GM11168 (cell line): ENCODE results near the gene OVAAL.

Experiments
- in situ Hi-C: fragments of 300-500 bp; cut with MboI; formaldehyde crosslinking; loops from one replicate; pipeline ENCODE4 v1.12.0; 2022; ENCODE audit warnings: low sequenced_read_pairs; ENCODE audit not compliant: unreplicated experiment

The OVAAL gene

GRCh38 chr1:180558664-180559063 is at the start of gene OVAAL:
OVAAL (plus strand) TSS chr1:180558964.
- in situ Hi-C loops = no loop called here

GRCh38 chr1:180510882-180511281 is 47.9 kb upstream of the OVAAL start:
- in situ Hi-C loops = no loop called here

GRCh38 chr1:180513531-180513930 is 45.2 kb upstream of the OVAAL start:
- in situ Hi-C loops = no loop called here

GRCh38 chr1:180515364-180515763 is 43.4 kb upstream of the OVAAL start:
- in situ Hi-C loops = loop anchor here (5.0 kb wide), 1 partner anchor 637 kb away; no protein-coding TSS in a partner anchor

GRCh38 chr1:180515857-180516388 is 42.8 kb upstream of the OVAAL start:
- in situ Hi-C loops = loop anchor here (5.0 kb wide), 1 partner anchor 636 kb away; no protein-coding TSS in a partner anchor

- in situ Hi-C loops = loop anchor here (5.0 kb wide), 1 partner anchor 632 kb away; no protein-coding TSS in a partner anchor
Measured at GRCh38 chr1:180519846-180520245, 38.9 kb upstream of the OVAAL start.

GRCh38 chr1:180521474-180522212 is 37.1 kb upstream of the OVAAL start:
- in situ Hi-C loops = no loop called here

GRCh38 chr1:180522213-180522515 is 36.6 kb upstream of the OVAAL start:
- in situ Hi-C loops = no loop called here

GRCh38 chr1:180524160-180524914 is 34.4 kb upstream of the OVAAL start:
- in situ Hi-C loops = no loop called here

- in situ Hi-C loops = no loop called here
Measured at GRCh38 chr1:180524915-180525714, 33.6 kb upstream of the OVAAL start.

GRCh38 chr1:180525715-180526039 is 33.1 kb upstream of the OVAAL start:
- in situ Hi-C loops = no loop called here

GRCh38 chr1:180527101-180527669 is 31.6 kb upstream of the OVAAL start:
- in situ Hi-C loops = no loop called here

GRCh38 chr1:180528868-180529470 is 29.8 kb upstream of the OVAAL start:
- in situ Hi-C loops = no loop called here

- in situ Hi-C loops = no loop called here
Measured at GRCh38 chr1:180530501-180530900, 28.3 kb upstream of the OVAAL start.

- in situ Hi-C loops = no loop called here
Measured at GRCh38 chr1:180532854-180533253, 25.9 kb upstream of the OVAAL start.

- in situ Hi-C loops = no loop called here
Measured at GRCh38 chr1:180533266-180533987, 25.3 kb upstream of the OVAAL start.

- in situ Hi-C loops = no loop called here
Measured at GRCh38 chr1:180534214-180534613, 24.6 kb upstream of the OVAAL start.

GRCh38 chr1:180535418-180535999 is 23.3 kb upstream of the OVAAL start:
- in situ Hi-C loops = loop anchor here (5.0 kb wide), 1 partner anchor 322 kb away; no protein-coding TSS in a partner anchor
